Endometrial microvascular endothelial cells (primary cell): ENCODE results near the gene CHD3. TPM values are rescaled to one million over a fixed set of nuclear protein-coding genes. Genes with fewer than 3 reads are reported as not detected.

Experiments used
- in situ Hi-C: cut with HindIII; loops from 2 replicates; pipeline ENCODE4 v1.10.0; 2017; ENCODE audit warnings: low sequenced_read_pairs, low pct_unique_long_range_greater_than_20kb; ENCODE audit errors: inconsistent ontology term
- total RNA-seq: library from RNA; depleted of rRNA; stranded (reverse); fragments of >200 nt; gene quantifications from one replicate; pipeline ENCODE4 v1.2.3, GENCODE V29; 2015; ENCODE audit errors: inconsistent ontology term

CHD3 gene
- total RNA-seq, 1 donor from 2014 or later, result 46.3 TPM

- in situ Hi-C loops, result no loop called here
Observed at GRCh38 chr17:7849130-7849750, 39.3 kb upstream of the CHD3 start.

DNA sequence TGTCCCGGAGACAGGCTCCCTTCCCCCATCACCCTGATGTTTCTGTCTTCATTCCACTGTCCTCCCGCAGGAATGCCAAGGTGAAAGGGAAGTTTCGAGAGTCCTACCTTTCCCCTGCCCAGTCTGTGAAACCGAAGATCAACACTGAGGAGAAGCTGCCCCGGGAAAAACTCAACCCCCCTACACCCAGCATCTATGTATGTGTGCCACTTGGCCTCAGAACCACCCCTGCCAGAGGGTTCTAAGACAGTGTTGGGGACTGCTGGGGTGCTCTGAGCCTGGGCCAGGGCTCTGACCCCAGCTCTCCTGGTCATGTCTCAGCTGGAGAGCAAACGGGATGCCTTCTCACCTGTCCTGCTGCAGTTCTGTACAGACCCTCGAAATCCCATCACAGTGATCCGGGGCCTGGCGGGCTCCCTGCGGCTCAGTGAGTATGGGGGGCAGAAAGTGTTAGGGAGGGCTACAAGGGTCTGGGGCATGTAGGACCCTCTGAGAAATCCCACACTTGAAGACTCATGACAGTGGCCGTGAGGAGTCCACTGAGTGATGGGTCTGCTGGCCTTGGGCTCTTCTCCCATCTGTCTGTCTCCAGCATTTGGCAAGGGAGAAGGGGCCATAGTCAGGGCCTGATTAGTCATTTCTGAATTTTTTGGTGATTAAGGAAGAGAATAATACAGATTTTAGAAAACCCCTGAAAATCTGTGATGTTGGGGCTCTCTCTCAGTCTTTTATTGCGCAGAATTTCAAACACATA, 38.7 kb upstream of the CHD3 start:
- in situ Hi-C loops, result no loop called here

- in situ Hi-C loops, result no loop called here
Observed at GRCh38 chr17:7850701-7851437, 37.7 kb upstream of the CHD3 start.

GRCh38 chr17:7851438-7852261, 36.9 kb upstream of the CHD3 start:
- in situ Hi-C loops, result no loop called here

GRCh38 chr17:7852262-7852670, 36.3 kb upstream of the CHD3 start:
- in situ Hi-C loops, result no loop called here

- in situ Hi-C loops, result no loop called here
Observed at GRCh38 chr17:7852919-7853690, 35.5 kb upstream of the CHD3 start.

- in situ Hi-C loops, result no loop called here
Observed at GRCh38 chr17:7853691-7854038, 34.9 kb upstream of the CHD3 start.

DNA sequence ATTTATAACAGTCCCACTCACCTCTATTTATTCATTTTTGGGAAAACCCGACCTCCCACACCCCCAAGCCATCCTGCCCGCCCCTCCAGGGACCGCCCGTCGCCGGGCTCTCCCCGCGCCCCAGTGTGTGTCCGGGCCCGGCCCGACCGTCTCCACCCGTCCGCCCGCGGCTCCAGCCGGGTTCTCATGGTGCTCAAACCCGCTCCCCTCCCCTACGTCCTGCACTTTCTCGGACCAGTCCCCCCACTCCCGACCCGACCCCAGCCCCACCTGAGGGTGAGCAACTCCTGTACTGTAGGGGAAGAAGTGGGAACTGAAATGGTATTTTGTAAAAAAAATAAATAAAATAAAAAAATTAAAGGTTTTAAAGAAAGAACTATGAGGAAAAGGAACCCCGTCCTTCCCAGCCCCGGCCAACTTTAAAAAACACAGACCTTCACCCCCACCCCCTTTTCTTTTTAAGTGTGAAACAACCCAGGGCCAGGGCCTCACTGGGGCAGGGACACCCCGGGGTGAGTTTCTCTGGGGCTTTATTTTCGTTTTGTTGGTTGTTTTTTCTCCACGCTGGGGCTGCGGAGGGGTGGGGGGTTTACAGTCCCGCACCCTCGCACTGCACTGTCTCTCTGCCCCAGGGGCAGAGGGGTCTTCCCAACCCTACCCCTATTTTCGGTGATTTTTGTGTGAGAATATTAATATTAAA, 34.4 kb upstream of the CHD3 start:
- in situ Hi-C loops, result no loop called here

GRCh38 chr17:7854851-7855659, 33.5 kb upstream of the CHD3 start, which contains the start of gene TMEM88:
Gene TMEM88, plus strand, starts transcription at chr17:7855066. Its CDS starts 9 bp downstream, at chr17:7855075.
- in situ Hi-C loops, result no loop called here

DNA sequence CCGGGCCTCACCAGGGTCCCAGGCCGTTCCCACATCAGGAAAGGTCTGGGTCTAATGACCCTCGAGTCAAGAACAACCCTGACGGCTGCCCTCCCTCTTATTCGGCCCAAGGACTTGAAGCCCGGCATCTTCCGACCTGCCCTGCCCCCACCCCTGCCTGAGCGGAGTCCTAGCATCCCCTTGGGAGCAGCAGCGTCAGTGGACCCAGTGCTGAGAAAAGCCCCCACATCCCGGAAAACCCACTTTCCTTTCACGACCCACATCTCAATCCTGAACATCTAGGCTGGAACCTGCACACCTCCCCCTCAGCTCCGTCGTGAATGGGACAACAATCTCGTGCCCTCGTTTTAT, 33.0 kb upstream of the CHD3 start:
- in situ Hi-C loops, result no loop called here

DNA sequence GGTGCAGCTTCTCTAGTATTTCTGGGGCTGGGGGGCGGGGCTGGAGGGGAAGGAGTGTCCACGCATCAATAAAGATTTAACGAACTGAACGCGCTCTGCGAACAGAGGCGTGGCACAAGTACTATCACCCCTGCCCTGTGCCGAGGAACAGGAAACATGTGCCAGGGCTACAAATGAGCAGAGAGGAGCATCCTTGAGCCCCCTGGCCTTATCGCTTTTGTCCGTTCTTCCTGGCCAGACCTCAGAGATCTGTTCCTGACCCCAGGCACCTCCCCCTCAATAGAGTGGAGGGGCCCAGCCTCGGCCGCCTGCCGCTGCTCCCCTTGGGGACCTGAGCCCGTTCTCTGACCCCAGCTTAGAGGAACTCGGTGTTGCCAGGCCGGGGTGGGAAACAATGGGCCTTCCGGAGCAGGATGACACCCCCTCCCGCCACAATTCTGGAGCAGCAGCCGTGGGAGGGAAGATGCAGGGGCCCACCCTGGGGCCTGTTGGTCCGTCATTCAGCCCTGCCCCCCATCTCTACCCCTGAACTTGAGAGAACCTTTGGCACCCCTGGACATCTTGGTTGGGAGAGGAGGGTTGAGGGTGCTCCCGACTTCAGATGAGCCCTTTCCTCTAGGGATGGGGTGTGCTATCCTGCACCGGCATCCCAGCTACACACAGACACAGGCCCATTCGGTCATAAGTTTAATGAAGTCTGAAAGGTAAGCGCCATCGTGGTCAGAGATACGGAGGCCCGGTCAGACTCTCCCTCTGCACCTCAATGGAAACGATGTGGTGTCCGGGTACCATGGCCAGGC, 32.4 kb upstream of the CHD3 start:
- in situ Hi-C loops, result no loop called here

DNA sequence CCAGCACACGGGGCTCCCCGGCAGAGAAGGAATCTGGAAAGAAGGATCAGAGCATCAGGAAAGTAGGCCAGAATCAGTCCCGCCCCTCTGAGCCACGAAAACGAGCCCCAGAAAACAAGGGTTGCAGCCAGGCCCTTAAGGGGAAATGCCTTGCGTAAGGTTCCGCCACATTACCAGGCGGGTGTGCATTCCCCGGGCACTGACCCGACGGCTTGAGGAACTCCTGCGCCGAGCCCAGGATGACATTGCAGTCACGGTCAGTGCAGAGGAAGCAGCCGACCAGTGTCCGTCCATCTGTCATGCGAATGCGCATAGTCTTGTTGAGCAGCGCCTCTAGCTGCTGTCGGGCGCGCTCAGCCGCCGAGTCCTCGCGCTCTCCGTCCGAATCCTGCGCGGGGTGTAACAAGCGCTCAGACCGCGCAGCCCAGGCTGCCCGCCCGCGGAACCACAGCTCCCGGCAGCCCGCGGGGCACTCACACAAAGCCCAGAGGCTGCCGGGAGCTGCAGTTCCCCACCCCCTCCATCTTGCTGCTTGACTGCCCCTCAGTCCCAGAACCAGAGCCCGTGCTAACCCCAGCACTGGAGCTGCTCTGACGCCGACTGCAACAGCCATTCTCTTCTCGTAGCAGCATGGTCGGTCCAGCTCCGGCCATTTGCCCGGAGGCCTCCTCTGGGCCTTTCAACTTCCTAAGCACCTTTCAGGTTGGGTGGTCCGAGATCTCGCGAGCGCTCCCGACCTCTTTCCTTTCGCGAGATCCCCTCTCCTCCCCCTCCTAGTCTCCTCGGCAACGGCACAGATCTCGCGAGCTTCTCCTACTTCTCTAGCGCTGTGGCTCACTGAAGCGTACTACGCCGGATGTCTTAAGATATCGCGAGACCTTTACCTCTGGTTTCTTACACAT, 31.5 kb upstream of the CHD3 start, which contains the start of gene NAA38:
TSS of gene NAA38 (minus strand) at position 749 of the 902 bp plus-strand sequence. CDS start at position 653, 96 bp downstream.
- in situ Hi-C loops, result no loop called here

DNA sequence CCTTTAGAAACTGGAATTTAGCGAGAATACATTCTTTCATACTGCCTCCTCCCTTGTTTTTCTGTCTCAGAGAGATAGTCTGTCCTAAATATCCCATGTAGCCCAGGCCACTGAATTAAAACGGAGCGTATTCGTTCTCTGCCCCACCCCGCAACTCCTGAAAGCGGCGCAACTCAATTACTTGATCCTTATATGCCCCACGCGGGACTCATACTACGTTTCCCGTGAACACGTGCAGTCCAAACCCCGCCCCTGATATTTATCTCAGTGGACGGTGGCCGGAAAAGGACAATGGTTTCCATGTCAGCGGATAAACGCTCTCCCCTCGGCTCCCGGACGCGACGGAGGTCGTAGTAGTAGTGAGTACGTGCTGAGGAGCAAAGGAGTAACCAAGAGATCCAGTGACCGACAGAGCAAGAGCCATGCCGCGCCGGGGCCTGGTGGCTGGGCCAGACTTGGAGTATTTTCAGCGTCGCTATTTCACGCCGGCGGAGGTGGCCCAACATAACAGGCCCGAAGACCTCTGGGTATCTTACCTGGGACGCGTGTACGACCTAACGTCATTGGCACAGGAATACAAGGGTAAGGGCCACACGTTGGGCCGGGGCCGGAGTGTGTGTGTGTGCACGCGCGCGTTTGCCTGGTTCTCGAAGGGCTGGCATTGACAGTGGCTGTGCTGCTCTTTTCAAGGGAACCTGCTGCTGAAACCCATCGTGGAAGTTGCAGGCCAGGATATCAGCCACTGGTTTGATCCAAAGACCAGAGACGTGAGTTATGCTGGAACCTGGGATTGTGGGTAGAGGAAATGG, 30.7 kb upstream of the CHD3 start, which contains the start of gene CYB5D1:
TSS of gene CYB5D1 (plus strand) at position 291 of the 809 bp plus-strand sequence. CDS start at position 423, 132 bp downstream.
- in situ Hi-C loops, result no loop called here

DNA sequence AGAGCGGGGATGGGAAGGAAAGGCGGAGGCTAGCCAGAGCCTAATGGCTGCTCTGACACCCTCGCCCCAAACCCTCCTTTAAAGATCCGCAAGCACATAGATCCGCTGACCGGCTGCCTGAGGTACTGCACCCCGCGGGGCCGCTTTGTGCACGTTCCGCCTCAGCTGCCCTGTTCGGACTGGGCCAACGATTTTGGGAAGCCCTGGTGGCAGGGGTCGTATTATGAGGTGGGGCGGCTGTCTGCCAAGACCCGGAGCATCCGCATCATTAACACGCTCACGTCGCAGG, 30.1 kb upstream of the CHD3 start:
- in situ Hi-C loops, result no loop called here

DNA sequence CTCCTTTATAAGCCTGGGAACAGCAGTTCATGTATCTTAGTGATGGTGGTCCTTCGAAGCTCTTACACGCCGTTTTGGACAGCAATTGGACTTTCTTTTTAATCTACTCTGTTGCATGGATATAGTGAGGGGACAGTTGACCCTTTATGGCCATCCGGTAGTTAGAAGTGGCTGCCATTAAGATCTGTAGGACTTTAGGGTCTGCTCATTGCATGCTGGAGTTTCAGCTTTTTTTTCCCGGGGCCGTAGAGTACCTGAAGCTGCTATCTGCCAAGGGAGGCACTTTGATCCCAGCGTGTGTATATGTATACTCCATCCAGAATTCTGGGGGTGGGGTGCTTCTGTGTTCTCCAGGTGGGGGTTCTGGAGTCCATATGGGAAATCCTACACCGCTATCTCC, 29.6 kb upstream of the CHD3 start:
- in situ Hi-C loops, result no loop called here
